ENCODE data around the gene CTNND2.

Gene CTNND2

DNA sequence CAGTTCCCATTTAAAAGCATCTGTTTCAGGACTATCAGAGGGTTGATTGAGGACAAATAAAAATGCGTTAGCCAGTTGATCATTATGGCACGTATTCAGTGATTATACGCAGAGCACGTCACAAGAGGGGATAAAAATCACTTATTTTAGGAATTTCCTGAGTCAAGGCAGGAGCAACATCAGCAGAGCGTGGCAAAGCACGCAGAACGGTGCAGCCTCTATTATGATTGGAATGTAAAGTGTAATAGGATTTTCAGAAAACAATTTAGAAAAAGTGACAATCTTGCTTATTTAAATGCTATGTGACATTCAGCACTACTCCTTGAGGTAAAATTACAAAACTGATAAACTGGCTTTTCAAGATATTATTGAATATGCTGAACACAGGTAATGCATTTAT, 729.7 kb downstream of the CTNND2 start:
- Mint-ChIP-seq H3K27ac (no peak overlapping the region), H3K27me3 (peaks cover 4% of the 10 kb centered on the region), H3K4me3 (no peak overlapping the region), H3K36me3 (ENCODE audit: low read depth) (no peaks in the 10 kb centered on the region), H3K9me3 (no peaks in the 10 kb centered on the region), H3K4me1 (peaks cover 13% of the 10 kb centered on the region)
- no peak for ATAC-seq
- DNase-seq: no peak

DNA sequence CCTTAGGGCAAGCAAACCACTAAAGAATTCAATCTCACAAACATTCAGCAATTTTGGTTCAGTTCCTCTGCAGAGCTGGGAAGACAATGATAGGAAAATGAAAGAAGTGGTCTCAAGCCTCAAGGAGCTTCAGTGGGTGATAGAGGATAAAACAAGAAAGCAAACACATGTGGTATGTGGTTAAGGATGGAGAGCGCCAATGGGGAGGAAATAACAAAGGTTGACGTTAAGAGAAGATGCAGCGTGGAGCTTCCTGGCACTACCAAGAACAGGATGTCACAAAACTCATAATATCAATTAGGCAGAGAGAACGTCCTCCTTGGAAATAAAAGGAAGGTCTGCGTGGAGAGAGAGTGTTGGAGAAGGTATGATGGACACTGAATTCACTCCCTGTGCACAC, 731.8 kb downstream of the CTNND2 start:
- H3K4me3 Mint-ChIP-seq: no peak overlapping the region

DNA sequence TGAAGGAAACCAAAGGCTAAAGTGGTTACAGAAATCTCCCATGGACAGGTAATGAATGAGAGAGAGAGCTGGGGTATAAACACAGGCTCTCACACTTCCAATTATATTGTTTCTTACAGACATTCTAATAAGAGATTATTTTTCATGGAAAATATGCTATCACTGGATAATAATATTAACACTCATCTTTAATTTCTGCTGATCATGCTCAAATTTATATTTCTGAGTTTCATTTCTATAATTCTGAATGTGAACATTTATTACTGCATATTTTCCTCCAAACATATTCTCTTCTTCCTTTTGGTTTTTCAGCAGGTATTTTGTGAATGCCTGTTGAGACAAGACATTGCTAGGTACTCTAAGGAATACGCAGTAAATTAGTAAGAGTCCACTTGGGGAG, 733.0 kb downstream of the CTNND2 start:
- Mint-ChIP-seq H3K4me1 (peaks cover 5% of the 10 kb centered on the region), H3K4me3 (no peak overlapping the region), H3K36me3 (ENCODE audit: low read depth) (no peaks in the 10 kb centered on the region), H3K27me3 (peaks cover 6% of the 10 kb centered on the region), H3K9me3 (peaks cover 3% of the 10 kb centered on the region), H3K27ac (no peak overlapping the region)
- ATAC-seq (no peak), DNase-seq (no peak)

More for the DNA sequence above, 731.8 kb downstream of the CTNND2 start:
- Mint-ChIP-seq H3K27me3 (peaks cover 6% of the 10 kb centered on the region), H3K9me3 (peaks cover 3% of the 10 kb centered on the region), H3K36me3 (ENCODE audit: low read depth) (no peaks in the 10 kb centered on the region), H3K4me1 (peaks cover 5% of the 10 kb centered on the region), H3K27ac (no peak overlapping the region)
- no peak for DNase-seq
- no peak for ATAC-seq

DNA sequence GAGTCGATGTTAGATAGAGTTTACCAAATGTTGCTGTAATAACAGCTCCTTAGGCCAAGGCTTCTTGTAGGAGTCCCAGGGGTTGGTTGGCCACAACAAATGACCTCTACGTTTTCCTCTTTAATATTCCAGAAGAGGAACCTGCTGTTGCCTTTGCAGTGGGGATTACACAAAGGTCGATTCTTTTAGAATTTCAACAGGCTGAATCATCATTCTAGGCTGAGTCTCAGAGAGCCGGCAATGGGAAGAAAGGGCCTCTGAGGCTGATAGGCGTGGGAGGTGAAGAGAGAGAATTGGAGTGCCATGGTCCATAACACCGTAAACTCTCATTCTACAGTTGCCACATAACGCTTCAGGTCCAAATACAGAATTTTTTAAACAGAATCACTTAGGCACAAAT, 737.3 kb downstream of the CTNND2 start:
- H3K27ac Mint-ChIP-seq: no peak overlapping the region
- ATAC-seq (no peak), DNase-seq (no peak)
- peaks cover 3% of the 10 kb centered on the region for H3K9me3 Mint-ChIP-seq
- H3K27me3 Mint-ChIP-seq: peaks cover 6% of the 10 kb centered on the region
- no peaks in the 10 kb centered on the region for H3K36me3 Mint-ChIP-seq (ENCODE audit: low read depth)
- H3K4me3 Mint-ChIP-seq: no peak overlapping the region
- H3K4me1 Mint-ChIP-seq: no peaks in the 10 kb centered on the region

DNA sequence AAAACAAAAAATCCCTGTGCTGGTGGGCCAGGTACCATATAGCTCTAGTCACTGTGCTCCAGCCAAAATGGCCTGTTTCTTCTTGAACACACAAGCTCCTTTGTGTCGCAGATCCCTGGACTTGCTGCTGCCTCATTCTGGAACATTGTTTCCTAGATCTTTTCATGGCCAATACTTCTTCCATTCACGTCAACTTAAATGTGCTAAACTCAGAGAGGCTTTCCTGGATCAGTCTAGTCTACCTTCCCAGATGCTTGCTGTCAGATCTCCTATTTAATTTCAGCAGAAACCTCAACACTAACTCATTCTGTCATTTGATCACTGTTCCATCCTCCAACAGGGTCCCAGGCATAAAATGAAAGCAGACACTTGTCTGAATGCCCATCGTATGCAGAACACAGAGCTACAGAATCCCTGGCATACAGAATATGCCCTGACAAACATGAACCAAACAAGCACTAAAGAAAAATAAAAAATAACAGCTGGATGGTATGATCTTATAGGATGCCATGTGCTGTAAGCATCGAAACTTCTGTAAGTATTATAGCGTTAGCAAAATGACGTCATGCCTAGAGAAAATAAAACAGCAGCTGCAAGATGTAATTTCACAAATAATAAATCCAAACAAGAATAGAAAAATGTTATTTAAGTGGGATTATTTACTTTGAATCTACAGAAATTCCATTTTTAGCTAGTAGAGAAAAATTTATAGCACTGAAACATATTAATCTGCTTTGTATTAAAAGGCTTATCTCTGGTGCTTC, 739.5 kb downstream of the CTNND2 start:
- H3K36me3 Mint-ChIP-seq (ENCODE audit: low read depth): no peaks in the 10 kb centered on the region
- DNase-seq (no peak), ATAC-seq (no peak)
- no peak overlapping the region for H3K27ac Mint-ChIP-seq
- H3K4me3 Mint-ChIP-seq: no peak overlapping the region
- H3K4me1 Mint-ChIP-seq: no peaks in the 10 kb centered on the region
- H3K27me3 Mint-ChIP-seq: peaks cover 6% of the 10 kb centered on the region
- peaks cover 3% of the 10 kb centered on the region for H3K9me3 Mint-ChIP-seq

DNA sequence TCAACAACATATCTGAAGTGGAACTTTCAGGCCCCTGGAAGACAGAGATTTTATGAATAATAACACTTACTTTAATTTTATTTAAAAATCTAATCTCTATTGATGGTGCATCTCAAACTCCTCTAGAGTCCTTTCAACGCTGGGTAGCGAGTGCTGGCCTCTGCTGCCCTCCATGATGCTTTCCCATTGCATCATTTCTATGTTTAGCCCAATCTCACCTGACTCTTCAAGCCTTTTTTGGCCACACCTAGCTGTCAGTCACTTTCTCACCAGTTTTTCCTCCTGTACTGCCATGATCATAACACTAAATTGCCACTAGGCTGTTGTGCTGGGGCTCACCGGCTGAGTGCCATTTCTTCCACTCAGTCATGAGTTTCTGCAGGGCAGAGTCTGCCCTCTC, 747.1 kb downstream of the CTNND2 start:
- Mint-ChIP-seq H3K36me3 (ENCODE audit: low read depth) (no peaks in the 10 kb centered on the region), H3K4me1 (no peaks in the 10 kb centered on the region), H3K9me3 (no peaks in the 10 kb centered on the region), H3K4me3 (no peak overlapping the region), H3K27me3 (peaks cover 2% of the 10 kb centered on the region), H3K27ac (no peak overlapping the region)
- no peak for ATAC-seq
- no peak for DNase-seq

DNA sequence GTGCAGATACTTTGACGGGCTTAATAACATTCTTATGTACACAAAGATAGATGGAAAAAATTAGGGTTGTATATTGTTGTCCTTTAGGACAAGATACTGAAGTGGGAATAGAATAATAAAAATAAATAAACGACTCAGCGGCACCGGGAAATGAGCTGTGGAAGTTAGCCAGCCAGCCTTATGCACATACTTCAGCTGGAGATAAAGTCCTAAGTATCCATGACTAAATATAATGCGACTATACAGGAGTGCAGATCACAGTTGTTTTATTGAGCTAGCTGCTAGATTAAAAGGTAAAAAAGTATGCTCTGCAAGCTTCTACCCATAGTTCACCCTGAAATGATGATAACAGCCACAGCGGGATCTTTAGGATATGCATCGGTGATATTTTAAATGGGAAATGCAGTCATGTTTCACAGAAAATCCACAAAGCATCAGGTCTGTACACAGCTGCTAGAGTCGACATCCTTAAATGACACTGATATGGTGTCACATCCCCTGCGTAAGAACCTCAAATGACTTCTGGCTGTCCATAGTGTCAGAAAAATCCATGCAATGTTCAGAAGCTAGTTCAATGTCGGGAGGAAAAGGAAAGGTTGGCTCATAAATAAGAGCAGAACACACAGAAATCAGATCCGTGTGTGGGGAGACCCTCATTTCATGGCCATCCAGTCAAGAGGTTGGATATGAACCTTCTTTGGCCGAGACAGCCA, 750.4 kb downstream of the CTNND2 start:
- no peak for ATAC-seq
- Mint-ChIP-seq H3K36me3 (ENCODE audit: low read depth) (no peaks in the 10 kb centered on the region), H3K4me3 (no peak overlapping the region), H3K9me3 (no peaks in the 10 kb centered on the region), H3K4me1 (no peaks in the 10 kb centered on the region), H3K27ac (no peak overlapping the region), H3K27me3 (peaks cover 3% of the 10 kb centered on the region)
- DNase-seq: no peak

DNA sequence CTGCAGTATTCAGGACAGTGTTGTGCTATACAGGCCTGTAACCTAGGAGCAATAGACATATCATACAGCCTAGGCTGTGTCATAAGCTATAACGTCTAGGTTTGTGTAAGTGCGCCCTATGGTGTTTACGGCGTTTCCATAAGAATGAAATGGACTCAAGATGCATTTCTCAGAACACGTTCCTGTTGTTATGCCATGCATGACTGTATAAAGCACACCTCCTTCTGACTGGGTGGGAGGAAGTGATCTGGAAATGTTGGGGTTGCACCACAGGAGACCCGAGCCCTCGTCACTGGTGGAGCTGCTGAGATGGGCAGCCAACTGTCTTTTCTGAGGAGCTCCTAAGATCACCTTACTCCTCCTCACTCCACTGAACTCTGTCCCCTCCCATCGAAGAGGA, 751.9 kb downstream of the CTNND2 start:
- H3K4me3 Mint-ChIP-seq: no peak overlapping the region
- no peaks in the 10 kb centered on the region for H3K4me1 Mint-ChIP-seq
- H3K27ac Mint-ChIP-seq: no peak overlapping the region
- peaks cover 3% of the 10 kb centered on the region for H3K27me3 Mint-ChIP-seq
- H3K9me3 Mint-ChIP-seq: no peaks in the 10 kb centered on the region
- DNase-seq: no peak
- ATAC-seq: no peak
- no peaks in the 10 kb centered on the region for H3K36me3 Mint-ChIP-seq (ENCODE audit: low read depth)

DNA sequence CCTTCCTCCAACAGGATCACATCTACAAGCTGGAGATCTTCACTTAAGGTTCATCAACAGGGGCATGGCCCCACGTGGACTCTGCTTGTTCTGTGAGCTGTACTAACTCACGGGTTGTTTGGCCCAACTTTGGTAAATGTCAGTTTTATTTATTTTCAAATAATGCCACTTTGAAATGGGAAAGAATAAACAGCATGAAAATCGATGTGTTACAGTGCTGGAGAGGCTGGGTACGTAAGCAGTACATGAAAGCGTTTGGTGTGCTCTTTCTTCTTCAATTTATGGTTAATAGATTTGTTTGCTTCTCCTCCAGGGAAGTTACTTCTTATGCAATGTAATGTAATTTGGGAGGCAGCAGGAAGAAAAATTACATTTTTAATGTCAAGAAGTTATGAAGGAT, 753.3 kb downstream of the CTNND2 start:
- no peak for DNase-seq
- no peak for ATAC-seq
- Mint-ChIP-seq H3K4me3 (no peak overlapping the region), H3K36me3 (ENCODE audit: low read depth) (no peaks in the 10 kb centered on the region), H3K4me1 (no peaks in the 10 kb centered on the region), H3K27me3 (peaks cover 3% of the 10 kb centered on the region), H3K9me3 (no peaks in the 10 kb centered on the region), H3K27ac (no peak overlapping the region)

DNA sequence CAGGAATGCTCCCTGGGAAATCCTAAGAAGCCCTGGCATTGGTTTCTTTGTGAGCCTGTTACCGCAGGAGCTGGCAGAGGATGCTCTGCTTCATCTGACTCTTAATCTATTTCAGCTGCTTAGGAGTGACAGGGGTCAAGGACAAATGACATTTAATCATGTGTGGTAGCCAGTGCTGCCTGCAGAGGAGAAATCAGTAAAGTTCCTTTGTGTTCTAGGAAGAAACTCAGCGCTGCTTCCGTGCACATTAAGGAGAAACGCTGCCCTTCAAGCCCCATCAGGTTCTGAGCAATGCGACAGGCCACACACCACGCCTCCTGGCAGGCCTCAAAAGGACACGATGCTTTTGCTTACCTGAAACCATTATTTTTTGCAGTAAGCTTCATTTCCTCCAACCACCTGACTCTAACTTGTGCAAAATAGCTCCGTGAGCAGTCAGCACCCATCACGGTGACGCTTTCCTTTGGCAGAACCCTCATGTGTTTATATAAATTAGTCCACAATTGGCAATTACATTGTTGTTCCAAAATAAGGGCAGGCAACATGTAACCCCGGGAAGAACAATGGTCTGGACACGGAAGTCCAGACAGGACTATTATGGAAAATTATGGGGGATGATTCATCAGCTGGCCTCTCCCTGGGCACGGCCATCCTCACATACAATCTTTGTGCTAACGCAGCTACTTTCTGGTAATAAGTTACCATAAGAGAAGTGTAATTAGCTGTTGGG, 755.3 kb downstream of the CTNND2 start:
- Mint-ChIP-seq H3K9me3 (no peaks in the 10 kb centered on the region), H3K4me1 (peaks cover 2% of the 10 kb centered on the region), H3K27ac (no peak overlapping the region), H3K36me3 (ENCODE audit: low read depth) (no peaks in the 10 kb centered on the region), H3K4me3 (no peak overlapping the region), H3K27me3 (peaks cover 8% of the 10 kb centered on the region)
- no peak for DNase-seq
- ATAC-seq: no peak

DNA sequence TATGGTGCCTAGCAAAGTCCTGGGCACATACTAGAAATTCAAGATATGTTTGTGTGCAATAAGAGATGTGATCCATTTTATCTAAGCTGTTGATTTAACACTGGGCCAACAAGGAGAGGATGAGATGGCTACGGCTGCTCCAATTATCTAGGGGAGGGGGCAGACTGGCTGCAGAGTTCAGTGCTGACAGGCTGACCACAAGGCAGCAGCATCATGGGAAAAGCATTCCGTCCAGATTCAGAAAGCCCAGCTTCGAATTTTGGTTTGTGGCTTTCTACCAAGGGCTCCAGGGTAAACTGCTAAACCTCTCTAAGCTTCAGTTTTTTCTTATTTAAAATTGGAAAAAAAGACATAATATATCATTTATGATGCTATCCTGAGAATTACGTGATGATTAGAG, 758.1 kb downstream of the CTNND2 start:
- no peak for ATAC-seq
- Mint-ChIP-seq H3K9me3 (no peaks in the 10 kb centered on the region), H3K4me1 (peaks cover 8% of the 10 kb centered on the region), H3K36me3 (ENCODE audit: low read depth) (no peaks in the 10 kb centered on the region), H3K27ac (peak overlapping the region; percentile 29), H3K4me3 (no peak overlapping the region), H3K27me3 (peaks cover 10% of the 10 kb centered on the region)
- no peak for DNase-seq

DNA sequence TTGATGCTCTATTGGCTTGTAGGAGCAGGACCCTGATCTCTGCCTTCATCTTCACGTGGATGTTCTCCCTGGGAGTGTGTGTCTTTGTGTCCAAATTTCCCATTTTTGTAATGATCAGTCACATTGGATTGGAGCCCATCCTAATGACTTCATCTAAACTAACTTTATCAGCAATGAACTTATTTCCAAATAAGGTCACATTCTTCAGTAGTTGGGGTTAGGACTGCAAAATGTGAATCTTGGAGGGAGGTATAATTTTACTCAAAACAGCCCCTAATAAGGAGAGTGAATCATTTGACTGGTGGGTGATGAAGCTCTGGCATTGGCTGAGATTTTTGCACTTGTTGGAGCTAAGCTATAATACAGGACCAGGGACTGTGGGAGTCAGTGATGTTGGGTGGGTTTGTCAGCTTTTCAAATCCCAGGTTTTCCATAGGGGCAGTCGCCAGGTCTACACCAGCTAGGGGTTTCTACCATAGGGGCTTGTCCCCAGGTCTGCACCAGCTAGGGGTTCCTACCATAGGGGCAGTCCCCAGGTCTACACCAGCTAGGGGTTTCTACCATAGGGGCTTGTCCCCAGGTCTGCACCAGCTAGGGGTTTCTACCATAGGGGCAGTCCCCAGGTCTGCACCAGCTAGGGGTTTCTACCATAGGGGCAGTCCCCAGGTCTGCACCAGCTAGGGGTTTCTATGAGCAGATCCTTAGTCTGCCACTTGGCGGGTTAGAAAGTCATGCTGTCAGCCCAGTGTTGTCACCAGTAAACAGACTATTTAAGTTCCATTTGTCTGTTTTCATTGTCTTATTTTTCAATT, 760.6 kb downstream of the CTNND2 start:
- Mint-ChIP-seq H3K36me3 (ENCODE audit: low read depth) (no peaks in the 10 kb centered on the region), H3K4me1 (peaks cover 8% of the 10 kb centered on the region), H3K27ac (peak overlapping the region; percentile 53), H3K9me3 (no peaks in the 10 kb centered on the region), H3K4me3 (no peak overlapping the region), H3K27me3 (peaks cover 13% of the 10 kb centered on the region)
- DNase-seq: peak; percentile 31
- ATAC-seq: peak; percentile 86

DNA sequence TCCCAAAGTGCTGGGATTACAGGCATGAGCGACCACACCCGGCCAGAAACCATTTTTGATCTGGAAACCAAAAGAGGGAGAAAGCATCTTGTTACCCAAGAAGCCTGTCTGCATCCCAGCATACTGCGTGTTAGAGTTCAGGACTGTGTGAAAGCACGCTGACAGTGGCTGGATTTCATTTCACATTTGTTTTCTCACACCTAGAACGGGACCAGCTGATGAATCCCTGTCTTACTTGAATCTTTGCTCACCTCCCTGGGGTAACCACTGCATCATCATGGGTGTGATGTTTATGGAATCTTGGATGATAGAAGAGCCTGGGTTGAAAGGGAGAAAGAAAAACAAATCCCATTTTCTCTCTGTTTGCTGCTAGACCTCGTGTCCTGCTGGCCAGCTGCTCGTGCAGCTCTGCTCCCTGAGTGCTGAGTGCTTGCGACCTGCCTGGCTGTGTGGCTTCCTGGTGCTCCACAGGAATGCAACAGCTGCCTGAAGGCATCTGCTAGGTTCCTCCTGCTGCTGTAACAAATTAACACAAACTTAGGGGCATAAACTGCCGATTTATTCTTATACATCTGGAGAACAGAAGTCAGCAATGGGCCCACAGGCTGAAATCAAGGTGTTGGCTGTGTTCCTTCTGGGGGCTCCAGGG, 764.9 kb downstream of the CTNND2 start:
- ATAC-seq: no peak
- H3K27me3 Mint-ChIP-seq: peaks cover 6% of the 10 kb centered on the region
- no peaks in the 10 kb centered on the region for H3K9me3 Mint-ChIP-seq
- H3K4me3 Mint-ChIP-seq: no peak overlapping the region
- no peak for DNase-seq
- no peaks in the 10 kb centered on the region for H3K36me3 Mint-ChIP-seq (ENCODE audit: low read depth)
- no peak overlapping the region for H3K27ac Mint-ChIP-seq
- peaks cover 8% of the 10 kb centered on the region for H3K4me1 Mint-ChIP-seq

DNA sequence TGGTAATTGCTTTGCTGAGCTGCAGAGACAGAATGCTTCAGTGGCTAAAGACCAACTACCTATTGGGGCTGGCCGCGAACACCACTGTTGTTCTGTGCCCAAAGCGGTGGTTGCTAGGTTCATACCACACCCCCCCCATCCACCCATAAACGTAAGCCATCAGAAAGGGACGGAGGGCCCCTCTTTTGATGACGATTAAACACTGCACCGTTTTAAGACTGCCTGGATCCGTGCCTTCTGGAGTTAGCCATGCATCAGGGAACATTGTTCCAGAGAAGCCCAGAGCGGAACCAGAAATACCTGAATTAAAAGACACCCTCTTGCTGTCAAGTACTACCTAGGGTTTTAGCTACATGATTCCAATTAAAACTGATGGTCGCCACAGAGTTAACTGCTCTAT, 774.1 kb downstream of the CTNND2 start:
- no peak overlapping the region for H3K27ac Mint-ChIP-seq
- DNase-seq (no peak), ATAC-seq (no peak)
- no peaks in the 10 kb centered on the region for H3K27me3 Mint-ChIP-seq
- H3K9me3 Mint-ChIP-seq: no peaks in the 10 kb centered on the region
- no peaks in the 10 kb centered on the region for H3K4me1 Mint-ChIP-seq
- H3K36me3 Mint-ChIP-seq (ENCODE audit: low read depth): no peaks in the 10 kb centered on the region
- no peak overlapping the region for H3K4me3 Mint-ChIP-seq

Measured in activated naive CD8-positive, alpha-beta T cell treated with anti-CD3 and anti-CD28 coated beads, Interleukin-2, amount 50 U/mL, for 24 hours (primary cell).